Endothelial cell of umbilical vein (primary cell): Measurements from ENCODE around the gene EXOSC5. TPM values are rescaled to one million over a fixed set of nuclear protein-coding genes. Genes with fewer than 3 reads are reported as not detected.
"Not testable (repeated sequence)": the region's sequence is repeated elsewhere in the genome, so short reads cannot be mapped to it uniquely, and the experiment has no call there.

Source experiments
- BruUV-seq: library from RNA; stranded (reverse); fragments of 400-500 nt; replicated peaks from 2 replicates; lab custom pipeline; 2021; lab: Mats Ljungman, UMichigan
- CTCF ChIA-PET: fragments of 300-600, 350-600 bp; sonication (Branson Sonifier 250); formaldehyde crosslinking; loops from one replicate; lab custom pipeline; 2021; ENCODE audit warnings: antibody characterized with exemption, inconsistent platforms; lab: Charles Lee
- POLR2A ChIA-PET: fragments of 300-600, 350-600 bp; sonication (Branson Sonifier 250); formaldehyde crosslinking; loops from one replicate; lab custom pipeline; 2021; ENCODE audit warnings: antibody characterized with exemption, inconsistent platforms; lab: Charles Lee
- DNase-seq: peaks from one replicate; pipeline ENCODE4 v3.0.0-alpha.2; 2011; ENCODE audit warnings: low read depth, low spot score
- FAIRE-seq: peaks from 2 replicates; lab custom pipeline; 2011; peaks lifted over from hg19 to GRCh38; lab: Jason Lieb, UNC
- H2AFZ ChIP-seq: 2 replicates; pipeline ENCODE4 v1.6.0; 2012; ENCODE audit warnings: low read depth, low read length, control low read depth, inconsistent platforms
- H3K27ac ChIP-seq: 2 replicates; pipeline ENCODE4 v1.5.1; 2011; ENCODE audit warnings: low read depth, mild to moderate bottlenecking, control low read depth, low read length, moderate library complexity; ENCODE audit not compliant: insufficient read depth
- H3K27me3 ChIP-seq, 2 experiments: 2 replicates each; pipeline versions ENCODE4 v1.6.0 to v1.6.1; 2011; ENCODE audit warnings: low read length in 2 of 2, mixed read lengths in 1 of 2; ENCODE audit not compliant: control insufficient read depth in 2 of 2, insufficient read depth in 2 of 2
- H3K36me3 ChIP-seq, 2 experiments: 2 replicates in 1 of 2; 3 replicates in 1 of 2; pipeline ENCODE4 v1.5.1; 2011; ENCODE audit warnings: low read length in 2 of 2, mild to moderate bottlenecking in 1 of 2, moderate library complexity in 1 of 2; ENCODE audit not compliant: control insufficient read depth in 2 of 2, insufficient read depth in 2 of 2; ENCODE audit errors: extremely low read depth in 1 of 2
- H3K4me1 ChIP-seq: 3 replicates; pipeline ENCODE4 v1.5.1; 2011; ENCODE audit warnings: mild to moderate bottlenecking, low read length; ENCODE audit not compliant: control insufficient read depth, insufficient read depth; ENCODE audit errors: extremely low read depth
- H3K4me2 ChIP-seq: 2 replicates; pipeline ENCODE4 v1.6.1; 2011; ENCODE audit warnings: low read length, control low read depth, mixed read lengths; ENCODE audit not compliant: insufficient read depth
- H3K4me3 ChIP-seq, 3 experiments: fragments of 200-600 bp in 1 of 3; sonication (generic), shearing (Covaris generic) in 1 of 3; replicated peaks in 1 of 3; 2 replicates each; pipeline ENCODE4 v1.5.1; 2011 to 2016; ENCODE audit warnings: control low read depth in 3 of 3, low read length in 3 of 3, mild to moderate bottlenecking in 2 of 3, inconsistent platforms in 1 of 3, low read depth in 1 of 3, moderate library complexity in 1 of 3; ENCODE audit not compliant: insufficient read depth in 1 of 3
- H3K79me2 ChIP-seq: 2 replicates; pipeline ENCODE4 v1.6.0; 2012; ENCODE audit warnings: low read length, inconsistent platforms; ENCODE audit not compliant: control insufficient read depth, insufficient read depth
- H3K9ac ChIP-seq: replicated peaks from 2 replicates; pipeline ENCODE3; 2011; ENCODE audit warnings: low read length, control low read depth; ENCODE audit not compliant: insufficient read depth; ENCODE audit errors: extremely low read depth
- H3K9me1 ChIP-seq: replicated peaks from 3 replicates; pipeline ENCODE4 v1.6.0; 2011; ENCODE audit warnings: mild to moderate bottlenecking, low read length; ENCODE audit not compliant: control insufficient read depth, insufficient read depth; ENCODE audit errors: extremely low read depth
- H3K9me3 ChIP-seq: replicated peaks from 2 replicates; pipeline ENCODE4 v1.5.1; 2012; ENCODE audit warnings: low read length, inconsistent platforms; ENCODE audit not compliant: control insufficient read depth, insufficient read depth
- H4K20me1 ChIP-seq: replicated peaks from 2 replicates; pipeline ENCODE3; 2011; ENCODE audit warnings: mild to moderate bottlenecking, low read length; ENCODE audit not compliant: control insufficient read depth, insufficient read depth; ENCODE audit errors: extremely low read depth
- EZH2 ChIP-seq: IDR thresholded peaks from 2 replicates; pipeline ENCODE4 v1.6.1; 2012; ENCODE audit warnings: borderline replicate concordance, low read depth, mild to moderate bottlenecking, moderate library complexity, low read length, inconsistent platforms; ENCODE audit not compliant: severe bottlenecking
- FOS ChIP-seq: IDR thresholded peaks from 2 replicates; pipeline ENCODE4 v1.6.1; 2011; ENCODE audit warnings: mild to moderate bottlenecking, low read length, moderate library complexity, borderline replicate concordance; ENCODE audit not compliant: insufficient read depth
- GATA2 ChIP-seq: IDR thresholded peaks from 2 replicates; pipeline ENCODE4 v1.7.0; 2011; ENCODE audit warnings: low read depth, mild to moderate bottlenecking, moderate library complexity, mixed read lengths, low read length; ENCODE audit not compliant: insufficient read length, insufficient read depth
- MYC ChIP-seq: IDR thresholded peaks from one replicate; pipeline ENCODE4 v1.6.1; 2011; ENCODE audit warnings: mild to moderate bottlenecking, low read depth, low read length
- POLR2A ChIP-seq: IDR thresholded peaks from 2 replicates; pipeline ENCODE4 v1.6.1; 2012; ENCODE audit warnings: low read depth, mild to moderate bottlenecking, control low read depth, low read length
- dilution Hi-C: fragments of 300-500 bp; cut with MboI; formaldehyde crosslinking; loops from one replicate; pipeline ENCODE4 v1.15.0; 2019; ENCODE audit warnings: low sequenced_read_pairs; ENCODE audit not compliant: extremely low pct_ligation_motif_present
- intact Hi-C: fragments of 100-400 bp; cut with micrococcal nuclease; formaldehyde crosslinking; loops from one replicate; pipeline ENCODE4 v1.10.0; 2022
- polyA plus RNA-seq, 4 experiments: library from polyadenylated mRNA; depleted of rRNA in 3 of 4; stranded (reverse) in 3 of 4; unstranded in 1 of 4; fragments of >200 nt; gene quantifications; 2 replicates each; pipeline versions ENCODE4 v1.2.1 to v1.2.3, GENCODE V29; 2011 to 2012; ENCODE audit warnings: missing spikeins in 1 of 4
- total RNA-seq: library from RNA; stranded (reverse); gene quantifications from 2 replicates; pipeline ENCODE4 v1.2.3, GENCODE V29; 2021
- TF ChIP-seq, protein P1 (sequence below), 2 donors: IDR thresholded peaks; 1 replicate in 1 of 2; 2 replicates in 1 of 2; pipeline ENCODE4 v1.5.1; 2011; ENCODE audit warnings: low read length in 2 of 2, mild to moderate bottlenecking in 2 of 2, moderate library complexity in 2 of 2, control low read depth in 1 of 2, inconsistent platforms in 1 of 2, low read depth in 1 of 2; ENCODE audit not compliant: insufficient read depth in 1 of 2; ENCODE audit errors: extremely low read depth in 1 of 2

Gene EXOSC5
- total and polyA plus RNA-seq, 2 donors (not counting 3 experiments of a cell fraction or from before 2014, with no cell fraction given): 14.0 to 20.9 TPM

DNA sequence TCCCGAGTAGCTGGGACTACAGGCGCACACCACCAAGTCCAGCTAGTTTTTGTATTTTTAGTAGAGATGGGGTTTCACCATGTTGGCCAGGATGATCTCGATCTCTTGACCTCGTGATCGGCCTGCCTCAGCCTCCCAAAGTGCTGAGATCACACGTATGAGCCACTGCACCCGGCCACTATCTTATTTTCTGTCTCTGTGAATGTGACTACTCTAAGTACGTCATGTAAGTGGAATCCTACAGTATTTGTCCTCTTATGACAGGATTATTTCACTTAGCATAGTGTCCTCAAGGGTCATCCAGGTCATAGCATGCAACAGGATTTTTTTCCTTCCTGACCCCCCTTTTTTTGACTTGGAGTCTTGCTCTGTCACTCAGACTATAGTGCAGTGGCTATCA is 25.6 kb downstream of the EXOSC5 start:
- intact Hi-C loops (no loop called here), dilution Hi-C loops (no loop called here)
- CTCF ChIA-PET: interaction anchor here (0.7 kb wide), 1 partner anchor 19 kb away, joined by 3 read pairs; no protein-coding TSS in a partner anchor
- Histone ChIP-seq H2AFZ (no peak overlapping the region), H3K27me3 (no peaks in the 10 kb centered on the region), H3K4me3 (no peak overlapping the region), H3K9ac (no peak overlapping the region), H4K20me1 (no peaks in the 10 kb centered on the region), H3K4me2 (no peak overlapping the region), H3K4me1 (peaks cover 21% of the 10 kb centered on the region), H3K36me3 (no peaks in the 10 kb centered on the region), H3K9me1 (no peaks in the 10 kb centered on the region), H3K27ac (no peak overlapping the region), H3K79me2 (peaks cover 17% of the 10 kb centered on the region), H3K9me3 (no peaks in the 10 kb centered on the region)
- no TSS peak for BruUV-seq
- TF ChIP-seq MYC (no peak), POLR2A (no peak), FOS (no peak), EZH2 (no peak), GATA2 (no peak)
- TF ChIP-seq, protein P1, sequence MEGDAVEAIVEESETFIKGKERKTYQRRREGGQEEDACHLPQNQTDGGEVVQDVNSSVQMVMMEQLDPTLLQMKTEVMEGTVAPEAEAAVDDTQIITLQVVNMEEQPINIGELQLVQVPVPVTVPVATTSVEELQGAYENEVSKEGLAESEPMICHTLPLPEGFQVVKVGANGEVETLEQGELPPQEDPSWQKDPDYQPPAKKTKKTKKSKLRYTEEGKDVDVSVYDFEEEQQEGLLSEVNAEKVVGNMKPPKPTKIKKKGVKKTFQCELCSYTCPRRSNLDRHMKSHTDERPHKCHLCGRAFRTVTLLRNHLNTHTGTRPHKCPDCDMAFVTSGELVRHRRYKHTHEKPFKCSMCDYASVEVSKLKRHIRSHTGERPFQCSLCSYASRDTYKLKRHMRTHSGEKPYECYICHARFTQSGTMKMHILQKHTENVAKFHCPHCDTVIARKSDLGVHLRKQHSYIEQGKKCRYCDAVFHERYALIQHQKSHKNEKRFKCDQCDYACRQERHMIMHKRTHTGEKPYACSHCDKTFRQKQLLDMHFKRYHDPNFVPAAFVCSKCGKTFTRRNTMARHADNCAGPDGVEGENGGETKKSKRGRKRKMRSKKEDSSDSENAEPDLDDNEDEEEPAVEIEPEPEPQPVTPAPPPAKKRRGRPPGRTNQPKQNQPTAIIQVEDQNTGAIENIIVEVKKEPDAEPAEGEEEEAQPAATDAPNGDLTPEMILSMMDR (IDR thresholded peaks at IDR 0.05; ENCODE audit: extremely low read depth in 1 of 2, insufficient read depth in 1 of 2, low read depth in 1 of 2, low read length in 2 of 2): no peak
- DNase-seq (no peak), FAIRE-seq (no peak)
- POLR2A ChIA-PET: no interaction called here

DNA sequence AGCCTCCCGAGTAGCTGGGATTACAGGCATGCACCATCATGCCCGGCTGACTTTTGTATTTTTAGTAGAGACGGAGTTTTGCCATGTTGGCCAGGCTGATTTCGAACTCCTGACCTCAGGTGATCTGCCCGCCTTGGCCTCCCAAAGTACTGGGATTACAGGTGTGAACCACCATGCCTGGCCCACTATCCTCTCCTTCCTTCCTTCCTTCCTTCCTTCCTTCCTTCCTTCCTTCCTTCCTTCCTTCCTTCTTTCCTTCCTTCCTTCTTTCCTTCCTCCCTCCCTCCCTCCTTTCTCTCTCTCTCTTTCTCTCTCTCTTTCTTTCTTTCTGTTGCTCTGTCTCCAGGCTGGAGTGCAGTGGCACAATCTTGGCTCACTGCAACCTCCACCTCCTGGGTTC is 26.0 kb downstream of the EXOSC5 start:
- FAIRE-seq, H3K4me3 ChIP-seq, H4K20me1 ChIP-seq, H3K27ac ChIP-seq, BruUV-seq, H3K9ac ChIP-seq, H3K9me3 ChIP-seq, DNase-seq, H2AFZ ChIP-seq, H3K36me3 ChIP-seq, H3K27me3 ChIP-seq, H3K9me1 ChIP-seq, dilution Hi-C loops, H3K4me2 ChIP-seq, intact Hi-C loops: not testable (repeated sequence)
- peaks cover 18% of the 10 kb centered on the region for H3K4me1 ChIP-seq
- H3K79me2 ChIP-seq: peaks cover 21% of the 10 kb centered on the region
- ChIA-PET POLR2A (interaction anchor here (0.6 kb wide), 1 partner anchor 37 kb away, joined by 3 read pairs; no protein-coding TSS in a partner anchor), CTCF (interaction anchor here (0.7 kb wide), 1 partner anchor 18 kb away, joined by 3 read pairs; no protein-coding TSS in a partner anchor)
